Colon (tissue), 2 donors: ENCODE data around the gene UBE2G1.

Experiments used
- FAIRE-seq: peaks from 2 replicates; lab custom pipeline; 2012; peaks lifted over from hg19 to GRCh38; lab: Jason Lieb, UNC
- donor health status: control.
- donor health status: control.

Gene UBE2G1

GRCh38 chr17:4247361-4247970, 119.0 kb downstream of the UBE2G1 start:
- FAIRE-seq: no peak

- no peak for FAIRE-seq
Measured at GRCh38 chr17:4246674-4247073, 119.8 kb downstream of the UBE2G1 start.

DNA sequence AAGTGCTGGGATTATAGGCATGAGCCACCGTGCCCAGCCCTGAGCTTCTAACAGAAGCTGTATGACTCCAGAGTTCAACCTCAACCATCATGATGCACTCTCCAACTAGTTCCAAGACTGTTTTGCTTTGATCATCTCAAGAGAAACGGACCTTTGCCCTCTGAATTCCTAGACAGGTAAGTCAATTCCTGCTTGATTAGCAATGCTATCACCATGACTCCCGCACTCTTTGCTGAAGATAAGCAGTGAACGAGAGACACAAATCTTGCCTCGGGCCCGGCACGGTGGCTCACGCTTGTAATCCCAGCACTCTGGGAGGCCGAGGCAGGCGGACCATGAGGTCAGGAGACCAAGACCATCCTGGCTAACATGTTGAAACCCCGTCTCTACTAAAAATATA, 124.9 kb downstream of the UBE2G1 start:
- FAIRE-seq: no peak

GRCh38 chr17:4236456-4236855, 130.0 kb downstream of the UBE2G1 start:
- no peak for FAIRE-seq

- FAIRE-seq: no peak
Measured at GRCh38 chr17:4235372-4236279, 130.8 kb downstream of the UBE2G1 start.

DNA sequence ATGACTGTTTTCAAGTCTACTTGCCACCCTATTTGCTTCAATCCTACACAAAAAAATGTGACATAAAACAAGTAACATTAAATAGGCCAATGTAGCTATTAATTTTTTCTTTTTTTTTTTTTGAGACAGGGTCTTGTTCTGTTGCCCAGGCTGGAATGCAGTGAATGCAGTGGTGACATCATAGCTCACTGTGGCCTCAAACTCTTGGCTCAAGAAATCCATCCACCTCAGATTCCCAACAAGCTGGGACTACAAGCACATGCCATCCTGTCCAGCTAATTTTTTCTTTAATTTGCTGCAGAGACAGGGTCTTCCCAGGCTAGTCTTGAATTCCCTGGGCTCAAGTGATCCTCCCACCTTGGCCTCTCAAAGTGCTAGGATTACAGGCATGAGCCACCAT, 132.1 kb downstream of the UBE2G1 start:
- no peak for FAIRE-seq

GRCh38 chr17:4233668-4234258, 132.7 kb downstream of the UBE2G1 start:
- no peak for FAIRE-seq

DNA sequence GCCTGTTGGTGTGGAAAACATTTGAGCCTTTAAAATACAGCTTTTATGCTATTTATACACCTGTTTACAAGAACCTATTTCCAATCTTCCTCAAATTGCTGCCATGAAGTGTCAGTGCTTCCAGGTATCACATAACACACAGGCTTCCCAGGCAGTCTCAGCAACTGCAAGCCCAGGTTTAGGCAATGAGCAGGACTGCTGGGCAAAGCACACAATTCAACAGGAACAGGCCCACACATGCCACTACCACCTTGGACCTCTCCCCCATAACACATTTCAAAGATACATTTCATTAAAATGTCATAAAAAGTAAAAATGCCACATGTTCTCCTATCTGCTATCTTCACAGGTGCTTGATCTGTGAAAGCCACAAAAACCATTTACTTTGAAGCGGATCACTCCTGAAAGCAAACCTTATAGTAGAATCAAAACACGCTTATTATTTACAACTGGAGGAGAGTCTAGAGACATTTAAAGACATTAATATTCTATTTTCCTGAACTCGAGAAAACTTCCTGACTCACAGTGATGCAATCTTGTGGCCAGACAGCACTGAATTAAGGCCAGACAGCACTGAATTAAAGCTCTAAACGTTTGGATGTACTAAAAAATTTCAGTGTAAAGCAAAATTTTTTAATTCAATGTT, 134.2 kb downstream of the UBE2G1 start:
- no peak for FAIRE-seq

GRCh38 chr17:4229627-4230541, 136.6 kb downstream of the UBE2G1 start:
- no peak for FAIRE-seq

- no peak for FAIRE-seq
Measured at GRCh38 chr17:4221899-4222659, 144.4 kb downstream of the UBE2G1 start.

- FAIRE-seq: no peak
Measured at GRCh38 chr17:4221163-4221562, 145.3 kb downstream of the UBE2G1 start.

DNA sequence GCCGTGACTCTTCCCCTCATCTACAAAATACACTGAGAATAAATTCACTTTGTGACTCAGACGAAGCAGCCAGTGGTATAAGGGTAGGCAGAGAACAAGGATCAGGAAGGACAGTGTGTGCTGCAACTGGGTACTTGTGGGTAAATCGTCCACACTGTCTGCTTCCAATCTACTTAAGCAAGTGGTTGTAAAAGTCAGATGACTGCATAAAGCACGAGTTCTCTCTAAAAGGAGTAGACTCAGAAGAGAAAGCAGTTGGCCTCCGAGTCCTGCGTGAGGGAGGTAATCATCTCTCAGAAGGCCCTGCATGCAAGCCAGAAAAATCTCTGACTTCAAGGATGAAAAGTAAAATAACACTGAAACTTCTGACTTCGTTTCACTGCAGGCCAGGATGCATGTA, 145.8 kb downstream of the UBE2G1 start:
- FAIRE-seq: no peak
